ENCODE results near the gene SALL1.

Gene SALL1

DNA sequence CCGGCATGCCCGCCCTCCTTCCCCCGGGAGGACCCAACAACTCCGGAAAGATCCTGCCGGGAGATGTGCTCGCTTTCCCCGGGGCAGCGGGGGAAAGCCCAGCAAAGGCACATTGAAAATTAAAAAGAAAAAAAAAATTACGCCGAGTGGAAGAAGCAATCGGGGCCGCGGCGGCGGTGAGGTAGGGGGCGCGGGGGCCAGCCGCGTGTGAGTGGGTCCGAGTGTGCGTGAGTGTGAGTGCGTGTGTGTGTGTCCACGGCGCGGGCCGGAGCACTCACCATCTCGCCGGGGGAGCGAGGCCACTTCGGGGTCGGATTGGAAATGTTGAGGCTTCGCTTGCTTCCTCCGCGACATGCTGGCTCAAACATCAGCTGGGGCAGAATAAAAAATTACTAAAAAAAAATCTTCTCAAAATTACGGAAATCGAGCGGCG, at the start of gene SALL1:
SALL1 (minus strand) TSS at position 383 of the 433 bp plus-strand sequence; CDS start at position 354, 29 bp downstream.
- peak within 1 kb of the TSS; percentile 85 for H3K4me3 ChIP-seq (replicated peaks; ENCODE audit: low read depth, low read length)
- no peak for DNase-seq (ENCODE audit: extremely low read depth, low read depth)
- TF ChIP-seq CTCF (IDR thresholded peaks at IDR 0.05; ENCODE audit: low read depth, low read length, missing control alignments) = no peak

DNA sequence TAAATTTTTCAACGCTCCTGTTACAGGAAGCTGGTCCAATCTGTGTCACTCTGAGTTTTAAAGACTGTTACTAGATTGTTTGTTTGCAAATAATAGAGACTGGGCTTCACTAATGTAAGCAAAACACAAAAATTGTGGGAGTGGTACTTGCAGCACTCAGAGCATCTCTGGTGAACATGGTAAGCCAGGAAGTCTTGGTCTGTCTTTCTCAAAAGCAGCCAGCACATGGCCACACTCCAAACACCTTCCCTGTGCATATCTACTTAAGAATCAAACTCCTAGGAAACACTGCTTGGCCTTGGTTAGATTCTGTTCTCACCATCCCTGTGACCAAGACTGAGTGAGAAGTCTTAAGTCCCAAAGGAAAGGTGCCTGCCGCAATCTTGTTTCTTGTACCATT, 49.7 kb upstream of the SALL1 start:
- DNase-seq (ENCODE audit: extremely low read depth, low read depth) = no peak
- TF ChIP-seq CTCF (IDR thresholded peaks at IDR 0.05; ENCODE audit: low read depth, low read length, missing control alignments) = no peak
- H3K4me3 ChIP-seq (replicated peaks; ENCODE audit: low read depth, low read length) = no peak overlapping the region

DNA sequence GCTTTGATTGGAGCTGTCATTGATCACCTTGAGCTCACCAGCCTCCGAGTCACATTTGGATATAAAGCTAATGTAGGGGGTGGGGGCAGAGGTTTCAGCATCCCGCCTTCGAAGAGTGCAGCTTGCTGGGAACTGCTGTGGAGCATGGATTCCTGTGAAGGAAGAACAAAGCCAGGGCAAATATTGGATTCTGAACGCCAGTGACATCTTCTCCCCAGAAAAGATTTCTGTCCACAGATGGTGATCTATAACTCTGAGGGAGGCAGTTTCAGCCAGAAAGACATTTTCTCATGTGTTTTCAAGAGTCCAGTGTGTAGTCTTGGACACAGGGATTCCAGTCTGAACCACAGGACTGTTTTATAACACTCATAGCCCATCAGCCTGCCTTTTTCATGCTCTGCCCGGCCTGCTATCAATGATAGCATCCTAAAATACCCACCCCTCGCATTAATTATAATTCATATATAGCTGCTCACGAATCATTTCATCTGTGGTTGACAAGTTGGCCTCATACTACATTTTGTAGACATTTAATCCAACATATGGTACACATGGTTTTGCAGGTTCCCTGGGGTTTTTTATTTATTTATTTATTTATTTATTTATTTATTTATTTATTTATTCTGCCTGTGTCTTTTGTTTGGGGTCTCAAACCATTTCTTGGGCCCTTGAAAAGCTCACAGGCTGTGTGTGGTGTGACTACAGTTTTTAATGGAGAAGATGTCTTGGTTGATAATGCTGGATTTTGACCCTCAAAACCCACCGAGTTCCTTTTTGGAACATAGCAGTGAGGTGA, 47.1 kb upstream of the SALL1 start:
- TF ChIP-seq CTCF (IDR thresholded peaks at IDR 0.05; ENCODE audit: low read depth, low read length, missing control alignments) = no peak
- DNase-seq (ENCODE audit: extremely low read depth, low read depth) = no peak
- no peak overlapping the region for H3K4me3 ChIP-seq (replicated peaks; ENCODE audit: low read depth, low read length)

GRCh38 chr16:51193879-51194278, 42.8 kb upstream of the SALL1 start:
- no peak for TF ChIP-seq CTCF (IDR thresholded peaks at IDR 0.05; ENCODE audit: low read depth, low read length, missing control alignments)
- no peak for DNase-seq (ENCODE audit: extremely low read depth, low read depth)
- no peak overlapping the region for H3K4me3 ChIP-seq (replicated peaks; ENCODE audit: low read depth, low read length)

DNA sequence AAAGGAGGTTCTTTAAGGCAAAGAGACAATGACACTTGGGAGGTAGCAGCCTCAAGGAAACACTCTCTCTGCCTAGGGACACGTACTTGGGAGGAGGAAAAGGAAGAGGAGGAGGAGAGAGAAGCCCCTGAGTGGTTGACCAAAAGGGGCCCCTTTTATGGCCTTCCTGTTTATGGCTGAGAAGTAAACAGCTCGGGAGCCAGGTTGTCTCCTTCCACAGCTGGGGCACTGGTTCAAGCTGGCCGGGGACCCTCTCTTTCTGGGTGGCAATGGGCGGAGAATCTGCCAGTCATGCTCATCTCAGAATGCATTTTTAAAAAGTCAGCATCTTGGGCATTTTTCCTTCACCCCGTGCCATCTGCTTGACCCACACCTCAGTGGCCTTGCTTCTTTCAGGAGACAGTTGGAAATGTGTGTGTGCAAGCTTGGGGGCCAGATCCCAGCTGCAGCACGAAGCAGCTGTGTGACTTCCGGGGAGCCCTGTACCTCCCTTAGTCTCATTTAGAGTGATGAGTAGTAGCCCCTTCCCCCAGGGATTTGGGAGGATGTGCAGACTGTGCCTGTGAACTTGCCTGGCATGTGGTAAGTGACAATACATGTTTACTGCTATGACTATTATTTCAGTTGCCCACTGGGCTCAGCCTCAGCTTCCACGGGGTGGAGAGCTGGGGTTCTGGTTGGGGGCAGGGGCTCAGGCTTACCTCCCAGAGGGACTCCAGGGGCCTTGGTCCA, 33.8 kb upstream of the SALL1 start:
- no peak for DNase-seq (ENCODE audit: extremely low read depth, low read depth)
- no peak for TF ChIP-seq CTCF (IDR thresholded peaks at IDR 0.05; ENCODE audit: low read depth, low read length, missing control alignments)
- H3K4me3 ChIP-seq (replicated peaks; ENCODE audit: low read depth, low read length) = no peak overlapping the region

DNA sequence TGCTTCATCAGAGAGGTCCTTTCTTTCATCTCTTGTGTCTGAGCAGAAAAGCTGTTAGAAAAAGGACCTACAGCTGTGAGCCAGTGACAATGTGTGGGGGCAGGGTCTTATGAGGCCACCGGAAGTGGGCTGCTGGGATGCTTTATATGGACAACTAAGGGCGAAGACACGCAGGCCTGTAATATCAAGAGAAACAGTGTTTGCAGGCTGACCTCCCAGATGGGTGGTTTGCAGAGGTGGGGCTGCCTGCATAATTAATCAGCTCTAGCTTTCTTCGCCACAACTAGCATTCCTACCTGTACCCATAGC, 30.4 kb upstream of the SALL1 start:
- no peak for TF ChIP-seq CTCF (IDR thresholded peaks at IDR 0.05; ENCODE audit: low read depth, low read length, missing control alignments)
- no peak overlapping the region for H3K4me3 ChIP-seq (replicated peaks; ENCODE audit: low read depth, low read length)
- no peak for DNase-seq (ENCODE audit: extremely low read depth, low read depth)

All from HFF-Myc (cell line).